Ascending aorta (tissue), 2 donors: ENCODE data around the gene PIK3C3. TPM values are rescaled to one million over a fixed set of nuclear protein-coding genes. Genes with fewer than 3 reads are reported as not detected.

Experiments used
- DNase-seq, 2 donors: peaks; one replicate each; pipeline ENCODE4 v3.0.0-alpha.2; 2019; ENCODE audit warnings: low spot score in 2 of 2
- H3K27ac ChIP-seq, 2 donors: fragments of 200-600 bp; sonication (generic); one replicate each; pipeline ENCODE4 v1.5.1; 2016 to 2017; ENCODE audit warnings: mild to moderate bottlenecking in 1 of 2
- H3K27me3 ChIP-seq: fragments of 200-600 bp; sonication (generic); one replicate; pipeline ENCODE4 v1.5.1; 2017
- H3K36me3 ChIP-seq, 2 donors: fragments of 200-600 bp; sonication (generic); one replicate each; pipeline ENCODE4 v1.5.1; 2016
- H3K4me1 ChIP-seq, 2 donors: fragments of 200-600 bp; sonication (generic); one replicate each; pipeline ENCODE4 v1.5.1; 2016 to 2017; ENCODE audit warnings: mild to moderate bottlenecking in 1 of 2
- H3K4me3 ChIP-seq, 2 donors: fragments of 200-600 bp; sonication (generic); one replicate each; pipeline ENCODE4 v1.5.1; 2016 to 2017; ENCODE audit warnings: mild to moderate bottlenecking in 1 of 2
- H3K9me3 ChIP-seq, 2 donors: fragments of 200-600 bp; sonication (generic); one replicate each; pipeline ENCODE4 v1.5.1; 2016
- intact Hi-C: fragments of 100-400 bp; cut with DNase I; formaldehyde crosslinking; loops from one replicate; pipeline ENCODE4 v1.15.1; 2023
- total RNA-seq: library from RNA; depleted of rRNA; stranded (reverse); fragments of >200 nt; gene quantifications from one replicate; pipeline ENCODE4 v1.1.0, GENCODE V29; 2016
- TF ChIP-seq, protein P1 (sequence below), 3 experiments: fragments of 200-600 bp in 2 of 3; fragments of 450-650 bp in 1 of 3; sonication (generic) in 2 of 3; IDR thresholded peaks; one replicate each; pipeline ENCODE4 v1.5.1; 2016 to 2019; ENCODE audit warnings: antibody characterized with exemption in 3 of 3, mild to moderate bottlenecking in 1 of 3, moderate library complexity in 1 of 3

Gene PIK3C3
- total RNA-seq, 1 donor from 2014 or later, result 24.1 TPM

DNA sequence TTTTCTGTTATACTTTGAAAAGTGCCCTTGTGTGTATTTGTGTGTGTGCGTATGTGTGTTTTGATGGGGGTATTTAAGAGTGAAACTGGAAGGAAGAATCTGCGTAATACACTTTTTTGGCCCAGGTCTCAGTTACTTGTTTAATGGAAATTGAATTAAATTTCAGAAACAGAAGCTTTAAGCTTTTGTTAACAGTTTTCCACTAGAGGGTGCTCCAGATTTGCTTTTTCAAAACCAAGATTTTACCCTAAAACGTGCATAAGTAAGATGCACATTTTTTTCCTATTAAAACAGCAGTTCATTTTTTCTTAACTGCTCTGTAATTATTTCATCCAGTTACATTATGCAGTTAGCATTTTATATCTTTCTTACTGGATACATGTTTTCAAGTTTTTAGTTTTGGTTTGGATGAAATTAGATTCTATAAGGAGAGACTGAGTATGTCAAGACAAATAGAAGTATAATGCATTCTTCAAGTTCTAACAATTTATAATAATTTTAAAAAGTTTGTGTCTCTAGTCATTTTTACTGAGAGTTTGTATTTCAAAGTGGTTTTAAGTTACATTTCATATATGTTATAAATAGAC, 97.2 kb downstream of the PIK3C3 start:
- intact Hi-C loops, result no loop called here
- Histone ChIP-seq H3K27ac (no peak overlapping the region), H3K36me3 (peaks cover 11 to 26% of the 10 kb centered on the region in 2 donors), H3K9me3 (no peaks in the 10 kb centered on the region), H3K4me3 (no peak overlapping the region), H3K4me1 (no peaks in the 10 kb centered on the region), H3K27me3 (no peaks in the 10 kb centered on the region)
- TF ChIP-seq, protein P1, sequence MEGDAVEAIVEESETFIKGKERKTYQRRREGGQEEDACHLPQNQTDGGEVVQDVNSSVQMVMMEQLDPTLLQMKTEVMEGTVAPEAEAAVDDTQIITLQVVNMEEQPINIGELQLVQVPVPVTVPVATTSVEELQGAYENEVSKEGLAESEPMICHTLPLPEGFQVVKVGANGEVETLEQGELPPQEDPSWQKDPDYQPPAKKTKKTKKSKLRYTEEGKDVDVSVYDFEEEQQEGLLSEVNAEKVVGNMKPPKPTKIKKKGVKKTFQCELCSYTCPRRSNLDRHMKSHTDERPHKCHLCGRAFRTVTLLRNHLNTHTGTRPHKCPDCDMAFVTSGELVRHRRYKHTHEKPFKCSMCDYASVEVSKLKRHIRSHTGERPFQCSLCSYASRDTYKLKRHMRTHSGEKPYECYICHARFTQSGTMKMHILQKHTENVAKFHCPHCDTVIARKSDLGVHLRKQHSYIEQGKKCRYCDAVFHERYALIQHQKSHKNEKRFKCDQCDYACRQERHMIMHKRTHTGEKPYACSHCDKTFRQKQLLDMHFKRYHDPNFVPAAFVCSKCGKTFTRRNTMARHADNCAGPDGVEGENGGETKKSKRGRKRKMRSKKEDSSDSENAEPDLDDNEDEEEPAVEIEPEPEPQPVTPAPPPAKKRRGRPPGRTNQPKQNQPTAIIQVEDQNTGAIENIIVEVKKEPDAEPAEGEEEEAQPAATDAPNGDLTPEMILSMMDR (IDR thresholded peaks at IDR 0.05), result peak in 1 of 3 experiments; percentile 3
- no peak for DNase-seq

DNA sequence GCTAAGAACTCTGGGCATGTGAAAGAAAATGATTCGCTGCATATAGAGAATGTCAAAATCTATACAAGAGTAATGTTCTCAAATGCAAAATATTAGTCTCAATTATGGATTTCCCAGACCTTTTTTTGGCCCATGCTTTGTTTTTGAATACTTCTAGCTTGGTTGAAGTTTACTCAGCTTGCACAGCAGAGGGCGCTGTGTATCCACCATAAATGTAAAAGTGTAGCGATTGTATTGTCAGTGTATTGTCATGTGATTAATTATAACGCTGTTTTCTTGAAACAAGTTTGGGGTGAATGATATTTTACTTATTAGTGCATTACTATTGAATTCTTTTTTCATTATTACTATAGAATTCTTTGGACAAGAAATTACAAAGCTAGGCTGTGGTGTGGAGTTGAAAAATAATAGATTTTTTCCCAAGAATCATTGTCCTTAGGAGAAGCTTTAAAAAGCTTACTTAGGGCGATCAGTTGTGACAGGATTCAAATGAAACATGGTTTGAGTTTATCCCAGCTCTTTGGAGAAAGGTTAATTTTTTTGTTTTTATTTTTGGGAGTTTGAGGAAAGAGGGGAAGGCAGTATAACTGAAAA, 98.3 kb downstream of the PIK3C3 start:
- Histone ChIP-seq H3K9me3 (no peaks in the 10 kb centered on the region), H3K36me3 (peaks cover 11 to 23% of the 10 kb centered on the region in 2 donors), H3K27ac (no peak overlapping the region), H3K4me3 (no peak overlapping the region), H3K4me1 (no peaks in the 10 kb centered on the region), H3K27me3 (no peaks in the 10 kb centered on the region)
- intact Hi-C loops, result no loop called here
- TF ChIP-seq, protein P1 (IDR thresholded peaks at IDR 0.05), result peak; percentile 16 to 71 (median 64)
- DNase-seq, result no peak

DNA sequence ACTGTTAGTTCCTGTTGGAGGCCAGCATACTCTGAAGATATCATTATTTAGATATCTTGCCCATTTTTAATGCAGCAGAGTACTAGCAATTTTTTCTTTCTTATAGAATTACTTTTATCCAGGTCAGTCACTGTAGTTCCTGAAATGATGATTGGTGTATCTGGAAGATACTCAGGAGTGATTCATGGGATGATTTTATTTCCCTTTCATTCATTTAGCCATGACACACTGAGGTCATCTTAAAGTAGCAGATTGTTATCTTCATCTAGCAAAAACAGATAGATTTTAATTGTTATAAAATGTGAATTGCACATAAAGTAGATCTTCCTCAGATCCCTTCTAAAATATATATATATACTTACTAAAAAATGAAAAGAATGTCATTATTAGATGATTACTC, 109.1 kb downstream of the PIK3C3 start:
- intact Hi-C loops, result no loop called here
- Histone ChIP-seq H3K9me3 (no peaks in the 10 kb centered on the region), H3K4me3 (no peak overlapping the region), H3K27me3 (no peaks in the 10 kb centered on the region), H3K36me3 (peaks cover 12 to 50% of the 10 kb centered on the region in 2 donors), H3K27ac (no peak overlapping the region), H3K4me1 (no peaks in the 10 kb centered on the region)
- TF ChIP-seq, protein P1 (IDR thresholded peaks at IDR 0.05), result no peak
- DNase-seq, result no peak

DNA sequence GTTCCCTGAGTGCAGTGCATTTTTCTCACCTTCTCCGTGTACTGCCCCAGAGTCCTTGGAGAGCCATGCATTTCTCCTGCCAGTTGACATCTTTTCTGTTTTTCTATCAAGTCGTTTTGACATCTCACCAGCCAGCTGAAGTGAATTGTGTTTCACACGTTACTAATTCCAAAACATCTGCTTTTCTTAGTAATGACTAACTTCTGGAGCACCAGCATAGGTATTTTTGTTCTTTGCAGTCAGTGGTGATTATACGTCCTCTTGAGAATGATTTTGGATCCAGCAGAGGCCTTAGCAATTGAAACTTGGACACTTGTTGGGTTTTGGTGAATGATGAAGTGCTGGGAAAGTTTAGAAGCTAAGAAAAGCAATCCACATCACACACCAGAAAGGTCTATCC, 112.5 kb downstream of the PIK3C3 start:
- intact Hi-C loops, result no loop called here

DNA sequence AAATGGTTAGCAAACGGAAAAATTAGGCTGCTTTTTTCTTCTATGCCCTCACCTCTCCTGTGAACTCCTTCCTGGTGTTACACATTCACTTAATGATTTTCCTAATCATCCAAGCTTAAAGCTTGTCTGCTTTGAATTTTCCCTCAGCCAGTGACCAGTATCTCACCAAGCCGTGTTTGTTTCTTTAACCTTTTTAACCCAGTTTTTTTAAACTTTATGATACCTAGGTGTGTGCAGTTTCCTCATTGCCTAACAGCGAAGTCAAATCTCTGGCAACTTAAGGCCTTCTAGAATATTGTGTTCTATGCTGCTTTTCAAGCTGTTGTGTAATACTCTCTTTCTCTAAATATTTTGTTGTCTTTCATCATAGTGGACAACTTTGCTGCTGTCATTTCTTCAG, 113.0 kb downstream of the PIK3C3 start:
- Histone ChIP-seq H3K4me1 (no peaks in the 10 kb centered on the region), H3K9me3 (no peaks in the 10 kb centered on the region), H3K27ac (no peak overlapping the region), H3K36me3 (peaks cover 12 to 69% of the 10 kb centered on the region in 2 donors), H3K4me3 (no peak overlapping the region), H3K27me3 (no peaks in the 10 kb centered on the region)
- DNase-seq, result no peak
- TF ChIP-seq, protein P1 (IDR thresholded peaks at IDR 0.05), result no peak
- intact Hi-C loops, result no loop called here

More for the DNA sequence above, 112.5 kb downstream of the PIK3C3 start:
- Histone ChIP-seq H3K27ac (no peak overlapping the region), H3K27me3 (no peaks in the 10 kb centered on the region), H3K9me3 (no peaks in the 10 kb centered on the region), H3K4me3 (no peak overlapping the region), H3K4me1 (no peaks in the 10 kb centered on the region), H3K36me3 (peaks cover 12 to 64% of the 10 kb centered on the region in 2 donors)
- no peak for DNase-seq
- TF ChIP-seq, protein P1 (IDR thresholded peaks at IDR 0.05), result no peak
